ENCODE measurements around the gene ZFY. TPM values are rescaled to one million over a fixed set of nuclear protein-coding genes. Genes with fewer than 3 reads are reported as not detected.

Gene ZFY
- 20.5 TPM for polyA plus RNA-seq (ENCODE audit: insufficient read length)
- long read RNA-seq, donor 1 = 0 reads
- long read RNA-seq, donor 2 = 0 reads
- long read RNA-seq, donor 3 = 0 reads
- long read RNA-seq, donor 4 = 0 reads
- long read RNA-seq, donor 5, full-length matches to known transcripts = 1 of 6 reads
- long read RNA-seq, donor 5, partial matches to known transcripts = 0 of 6 reads
- long read RNA-seq, donor 5, other reads (novel, unspliced or antisense) = 5 of 6 reads
- long read RNA-seq, donor 6 = 0 reads
- long read RNA-seq, donor 7, full-length matches to known transcripts = 3 of 3 reads
- long read RNA-seq, donor 7, partial matches to known transcripts = 0 of 3 reads
- long read RNA-seq, donor 7, other reads (novel, unspliced or antisense) = 0 of 3 reads
- long read RNA-seq, donor 8 = 0 reads

- DNase-seq = no peak
Observed at GRCh38 chrY:2934861-2935715, at the start of gene ZFY. TSS of gene ZFY (plus strand) at chrY:2935381. CDS start at chrY:2953937, 18,556 bp downstream.

DNA sequence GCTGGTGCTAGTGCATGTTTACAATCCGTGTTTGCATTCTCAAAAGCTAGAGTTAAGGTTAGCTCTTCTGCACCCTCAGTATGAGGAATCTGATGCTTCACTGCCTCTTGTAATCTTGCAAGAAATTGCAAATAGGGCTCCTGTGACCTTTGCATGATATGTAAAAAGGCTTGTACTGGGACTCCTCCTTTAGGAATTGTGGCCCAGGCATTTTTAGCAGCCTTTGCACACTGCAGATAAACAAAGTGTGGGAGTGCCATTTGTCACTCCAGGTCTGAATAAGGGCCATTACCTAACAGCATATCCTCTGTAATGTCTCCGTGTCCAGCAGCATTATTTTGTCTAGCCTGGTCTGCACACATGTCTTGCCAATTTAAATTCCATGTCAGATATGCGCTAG is 49.3 kb upstream of the ZFY start:
- no peak for DNase-seq

DNA sequence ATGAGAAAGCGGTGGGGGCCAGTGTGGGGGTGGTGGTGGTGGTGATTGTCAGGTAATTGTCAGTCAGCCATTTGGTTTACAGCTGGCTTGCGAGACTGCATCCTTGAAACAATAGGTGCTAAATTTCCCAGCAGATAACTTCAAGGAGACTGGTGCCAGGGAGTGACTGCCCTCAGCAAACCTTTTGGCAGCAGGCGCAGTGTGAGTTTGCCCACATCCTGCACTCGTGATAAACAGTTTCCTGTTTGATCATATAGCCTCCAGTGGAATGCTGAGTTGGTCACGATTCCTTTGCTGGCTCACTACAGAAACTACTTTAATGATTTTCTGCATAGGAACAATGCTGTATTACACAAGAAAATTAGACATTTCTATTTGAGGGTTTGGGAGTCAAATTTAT is 47.8 kb upstream of the ZFY start:
- no peak for DNase-seq

DNA sequence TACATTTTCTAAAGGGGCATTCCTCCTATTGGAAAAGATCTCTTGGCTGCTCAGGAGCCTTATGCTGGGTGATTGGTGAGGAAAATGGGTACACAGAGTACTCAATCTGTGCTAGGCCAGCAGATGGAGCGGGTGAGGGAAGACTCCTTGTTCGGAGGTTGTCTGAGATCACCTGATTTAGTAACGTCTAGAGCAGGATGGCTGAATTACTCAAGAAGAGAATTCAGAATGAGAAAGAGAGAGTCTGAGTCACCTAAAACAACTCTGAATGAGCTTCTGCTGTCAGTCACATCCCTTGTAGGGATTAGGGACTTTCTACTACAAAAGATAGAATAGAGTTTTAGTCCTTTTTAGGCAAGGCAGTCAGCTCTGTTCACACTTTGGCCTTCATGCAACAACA is 47.2 kb upstream of the ZFY start:
- DNase-seq = no peak

- no peak for DNase-seq
Observed at GRCh38 chrY:2893471-2893870, 41.7 kb upstream of the ZFY start.

GRCh38 chrY:2896050-2896449 is 39.1 kb upstream of the ZFY start:
- DNase-seq = no peak

DNA sequence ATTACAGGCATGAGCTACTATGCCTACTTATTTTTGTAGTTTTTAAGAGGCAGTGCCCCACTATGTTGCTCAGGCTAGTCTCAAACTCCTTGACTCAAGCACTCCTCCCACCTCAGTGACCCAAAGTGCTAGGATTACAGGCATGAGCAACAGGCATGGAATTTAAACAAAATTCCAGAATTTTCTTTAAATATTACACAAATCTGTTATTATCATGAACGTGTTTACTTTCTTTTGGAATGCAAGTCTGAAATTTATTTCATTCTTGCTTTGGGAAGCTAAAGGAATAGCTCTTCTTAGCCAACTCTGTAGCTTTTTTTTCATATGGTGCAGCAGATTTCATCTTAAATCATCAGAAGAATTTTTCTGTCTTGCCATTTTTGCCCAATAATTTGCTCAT is 27.8 kb upstream of the ZFY start:
- no peak for DNase-seq

- no peak for DNase-seq
Observed at GRCh38 chrY:2913066-2913815, 21.9 kb upstream of the ZFY start.

- DNase-seq = no peak
Observed at GRCh38 chrY:2934078-2934477, 1.1 kb upstream of the ZFY start.

DNA sequence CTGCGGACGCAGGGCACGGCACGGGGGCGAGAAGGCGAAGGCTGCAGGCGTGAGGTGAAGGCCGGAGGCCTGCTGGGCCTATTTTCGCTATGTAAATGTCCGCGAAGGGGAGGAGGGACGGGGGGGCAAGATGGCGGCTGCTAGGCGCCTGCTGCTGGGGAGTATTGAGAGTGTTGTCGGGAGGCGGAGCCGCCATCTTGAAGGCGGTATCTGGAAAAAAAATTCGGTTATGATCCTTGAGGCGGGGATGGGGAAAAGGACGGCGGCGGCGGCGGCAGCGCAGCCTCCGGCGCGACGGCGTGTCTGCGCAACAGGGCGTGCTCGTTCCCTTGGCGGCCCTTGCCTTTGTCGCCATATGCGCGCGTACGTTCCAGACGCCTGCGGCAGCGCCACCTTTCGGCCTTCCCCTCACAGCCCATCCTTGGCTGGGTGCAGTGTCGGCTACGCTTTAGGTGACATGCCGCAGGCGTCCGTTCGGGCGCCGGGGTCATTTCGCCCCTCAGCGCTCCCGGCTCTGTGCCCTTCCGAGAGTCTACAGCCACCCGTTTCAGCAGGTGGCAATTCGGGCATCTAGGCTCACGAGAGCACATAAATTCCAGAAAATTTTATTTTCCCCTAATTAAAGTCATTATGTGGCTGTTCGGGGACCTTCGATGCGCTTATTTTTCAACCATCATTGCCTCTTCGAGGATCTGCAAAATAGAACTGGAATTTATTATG is 695 bp downstream of the ZFY start:
- DNase-seq = no peak

DNA sequence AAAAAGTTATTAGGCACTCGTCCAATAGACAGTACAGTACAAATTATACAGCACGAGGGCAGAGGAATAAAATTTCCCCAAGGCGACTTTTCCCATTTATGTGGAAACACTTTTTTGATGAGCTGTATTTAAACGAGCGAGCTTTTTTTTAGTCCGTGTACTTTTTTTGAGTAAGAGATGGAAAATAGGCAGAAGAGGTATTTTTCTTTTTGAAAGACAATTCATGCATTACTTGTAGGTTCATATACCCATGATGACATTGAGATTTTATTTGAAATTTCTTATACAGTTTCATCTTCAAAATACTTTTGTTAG is 1.2 kb downstream of the ZFY start:
- no peak for DNase-seq

DNA sequence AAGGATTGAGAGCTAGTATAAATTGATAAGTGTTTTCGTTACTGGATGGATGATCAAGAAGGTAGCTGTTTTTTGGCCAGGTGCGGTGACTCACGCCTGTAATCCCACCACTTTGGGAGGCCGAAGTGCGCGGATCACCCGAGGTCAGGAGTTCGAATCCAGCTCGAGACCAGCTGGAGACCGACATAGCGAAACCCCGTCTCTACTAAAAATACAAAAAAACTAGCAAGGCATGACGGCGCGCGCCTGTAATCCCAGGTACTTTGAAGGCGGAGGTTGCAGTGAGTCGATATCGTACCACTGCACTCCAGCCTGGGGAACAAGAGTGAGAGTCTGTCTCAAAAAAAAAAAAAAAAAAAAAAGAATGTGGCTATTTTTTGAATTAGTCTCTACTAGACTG is 2.0 kb downstream of the ZFY start:
- no peak for DNase-seq

DNA sequence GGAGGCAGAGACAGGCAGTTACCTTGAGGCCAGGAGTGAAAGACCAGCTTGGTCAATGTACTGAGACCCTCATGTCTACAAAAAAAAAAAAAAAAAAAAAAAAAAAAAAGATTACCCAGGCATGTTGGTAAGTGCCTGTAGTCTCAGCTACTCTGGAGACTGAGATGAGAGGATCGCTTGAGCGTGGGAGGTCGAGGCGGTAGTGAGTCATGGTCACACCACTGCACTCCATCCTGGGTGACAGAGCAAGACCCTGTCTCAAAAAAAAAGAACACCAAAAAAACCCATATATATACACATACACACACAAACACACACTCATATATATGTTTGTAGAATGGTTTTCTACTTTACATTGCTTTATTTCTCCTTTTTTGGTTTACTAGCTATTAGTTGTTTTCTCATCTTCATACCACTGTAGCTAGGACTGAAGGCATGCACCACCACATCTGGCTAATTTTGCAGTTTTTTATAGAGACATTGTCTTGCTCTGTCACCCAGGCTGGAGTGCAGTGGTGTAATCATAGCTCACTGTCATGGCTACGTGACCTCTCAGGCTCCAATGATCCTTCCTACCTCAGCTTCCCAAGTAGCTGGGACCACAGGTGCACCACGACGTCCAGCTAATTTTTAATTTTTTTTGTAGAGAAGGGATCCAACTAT is 14.5 kb downstream of the ZFY start:
- DNase-seq = no peak

GRCh38 chrY:2950655-2951054 is 15.5 kb downstream of the ZFY start:
- no peak for DNase-seq

DNA sequence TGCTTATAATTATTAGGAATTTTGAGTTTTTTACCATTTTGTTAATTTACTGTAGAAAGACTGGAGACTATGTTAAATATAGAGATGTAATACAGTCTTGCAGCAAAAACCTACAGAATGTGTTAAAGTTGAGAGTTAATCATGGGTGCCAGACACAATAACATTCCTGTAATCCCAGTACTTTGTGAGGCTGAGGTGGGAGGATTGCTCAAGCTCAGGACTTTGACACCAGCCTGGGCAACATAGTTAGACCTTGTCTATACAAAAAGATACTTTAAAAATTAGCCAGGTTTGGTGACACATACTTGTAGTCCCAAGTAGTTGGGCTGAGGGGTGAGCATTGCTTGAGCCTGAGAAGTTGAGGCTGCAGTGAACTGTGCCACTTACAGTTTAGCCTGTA is 17.7 kb downstream of the ZFY start:
- no peak for DNase-seq

DNA sequence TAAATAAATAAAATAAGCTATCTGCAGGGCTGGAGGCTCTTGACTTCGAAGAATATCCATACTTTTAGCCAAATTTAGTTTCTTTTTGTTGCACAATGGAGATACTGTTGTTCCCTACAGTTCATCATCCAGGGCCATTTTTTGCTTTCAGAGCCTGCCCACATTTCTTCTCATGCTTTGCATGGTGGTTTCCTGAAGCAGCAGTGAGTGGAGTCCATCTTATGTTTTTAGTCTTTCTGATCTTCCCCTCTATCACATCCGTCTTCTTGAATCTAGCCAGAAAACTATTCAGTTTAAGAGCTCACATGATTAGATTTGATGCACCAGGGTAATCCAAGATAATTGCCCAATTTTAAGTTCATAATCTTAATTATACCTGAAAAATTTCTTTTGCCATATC is 19.6 kb downstream of the ZFY start:
- no peak for DNase-seq

DNA sequence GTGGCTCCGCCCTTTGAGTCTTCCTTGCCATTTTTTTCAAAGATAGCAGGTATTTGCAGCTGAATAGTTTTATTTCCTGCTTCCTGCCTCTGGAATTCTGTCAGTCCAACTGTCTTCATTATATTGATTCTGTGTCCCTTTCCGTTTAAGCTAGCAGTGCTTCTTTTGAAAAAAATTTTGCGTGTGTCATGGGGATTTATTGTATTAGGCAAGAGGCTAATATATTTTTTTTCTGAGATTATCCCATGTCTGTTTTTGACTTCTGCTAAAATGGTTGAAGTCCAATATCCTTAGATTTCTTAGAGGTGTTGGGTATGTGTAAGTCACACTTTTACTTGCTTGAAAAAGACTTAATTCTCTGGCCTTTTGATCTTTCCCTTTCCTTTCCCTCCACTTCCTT is 20.4 kb downstream of the ZFY start:
- no peak for DNase-seq

DNA sequence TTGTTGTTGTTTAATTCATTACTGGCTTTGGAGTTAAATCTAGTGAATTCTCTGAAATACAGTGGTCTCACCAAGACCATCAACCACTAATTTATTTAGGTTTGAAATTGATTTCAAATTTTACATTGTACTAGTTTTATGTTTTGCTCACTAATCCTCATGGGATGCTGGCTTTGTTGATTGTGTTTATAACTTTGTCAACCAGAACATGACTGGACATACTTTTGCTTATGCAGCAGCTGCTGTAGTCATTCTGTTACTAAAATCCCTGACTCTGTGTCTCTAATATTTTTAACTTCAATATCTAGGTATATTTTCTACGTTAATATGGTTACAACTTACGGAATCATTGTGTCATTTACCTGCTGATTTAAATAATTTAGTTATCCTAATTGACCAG is 26.9 kb downstream of the ZFY start:
- DNase-seq = no peak

GRCh38 chrY:2964814-2965213 is 29.6 kb downstream of the ZFY start:
- no peak for DNase-seq

GRCh38 chrY:2965629-2966028 is 30.4 kb downstream of the ZFY start:
- DNase-seq = no peak

- DNase-seq = no peak
Observed at GRCh38 chrY:2969561-2969960, 34.4 kb downstream of the ZFY start.

DNA sequence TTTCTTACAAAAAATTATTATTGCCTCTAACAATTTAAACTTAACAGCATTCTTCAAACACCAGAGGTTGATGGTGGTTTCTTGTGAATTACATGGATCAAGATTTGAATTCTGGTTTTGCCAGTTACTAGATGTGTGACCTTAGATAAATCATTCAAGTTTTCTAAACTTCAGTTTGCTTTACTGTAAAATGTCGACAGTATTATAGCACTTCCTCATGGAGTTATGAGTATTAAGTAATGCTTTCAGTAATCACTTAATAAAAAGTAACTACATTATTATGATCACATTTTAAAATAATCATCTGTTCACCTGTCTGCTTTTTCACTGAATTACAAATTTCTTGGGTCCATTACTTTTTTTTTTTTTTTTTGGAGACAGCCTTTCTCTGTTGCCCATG is 37.5 kb downstream of the ZFY start:
- DNase-seq = no peak
